Measurements from ENCODE around the gene ZSWIM5.
"Not testable (repeated sequence)": the region's sequence is repeated elsewhere in the genome, so short reads cannot be mapped to it uniquely, and the experiment has no call there.

ZSWIM5 gene

GRCh38 chr1:45013551-45014209 lies 192.7 kb downstream of the ZSWIM5 start:
- intact Hi-C loops (cut with DNase I): loop anchor here (2.0 to 10.0 kb wide), 3 partner anchors 191 to 479 kb away; partner anchors contain the start of genes TESK2 and ZSWIM5

GRCh38 chr1:45012639-45013278 lies 193.6 kb downstream of the ZSWIM5 start:
- intact Hi-C loops (cut with DNase I): loop anchor here (2.0 to 10.0 kb wide), 3 partner anchors 192 to 480 kb away; partner anchors contain the start of genes TESK2 and ZSWIM5
- peak; percentile 38 to 89 (median 69) for DNase-seq

More at GRCh38 chr1:45013551-45014209, 192.7 kb downstream of the ZSWIM5 start:
- DNase-seq: peak in 2 of 42 donors; percentile 29 to 31

- DNase-seq: peak; percentile 86 to 98 (median 94)
- intact Hi-C loops (cut with DNase I): loop anchor here (2.0 to 10.0 kb wide), 3 partner anchors 193 to 480 kb away; partner anchors contain the start of genes TESK2 and ZSWIM5
Measured at GRCh38 chr1:45011837-45012638, 194.4 kb downstream of the ZSWIM5 start, which contains the start of gene UROD. TSS of gene UROD (plus strand) at chr1:45012254. CDS start at chr1:45012266, 12 bp downstream.

GRCh38 chr1:45010855-45011811 lies 195.3 kb downstream of the ZSWIM5 start, which contains the start of gene HECTD3:
TSS of gene HECTD3 (minus strand) at chr1:45011324. CDS start at chr1:45011257, 67 bp downstream.
- intact Hi-C loops (cut with DNase I): loop anchor here (5.0 to 10.0 kb wide), 2 partner anchors 194 to 481 kb away; partner anchors contain the start of genes TESK2 and ZSWIM5
- peak; percentile 75 to 96 (median 90) for DNase-seq

- DNase-seq: peak in 20 of 42 donors; percentile 8 to 54 (median 40)
- intact Hi-C loops (cut with DNase I): loop anchor here (5.0 to 10.0 kb wide), 3 partner anchors 175 to 482 kb away; partner anchors contain the start of genes TESK2 and ZSWIM5
Measured at GRCh38 chr1:45009956-45010854, 196.2 kb downstream of the ZSWIM5 start.

- DNase-seq: peak in 2 of 42 donors; percentile 13 to 20
- intact Hi-C loops (cut with DNase I): loop anchor here (10.0 kb wide), 1 partner anchor 175 kb away; no protein-coding TSS in a partner anchor
Measured at GRCh38 chr1:45009296-45009865, 197.0 kb downstream of the ZSWIM5 start.

GRCh38 chr1:45008516-45008915 lies 197.9 kb downstream of the ZSWIM5 start:
- peak in 2 of 42 donors; percentile 14 to 24 for DNase-seq
- intact Hi-C loops (cut with DNase I): loop anchor here (10.0 kb wide), 1 partner anchor 174 kb away; no protein-coding TSS in a partner anchor

- intact Hi-C loops (cut with DNase I): loop anchor here (10.0 kb wide), 1 partner anchor 173 kb away; no protein-coding TSS in a partner anchor
- DNase-seq: peak in 1 of 42 donors; percentile 6
Measured at GRCh38 chr1:45008076-45008475, 198.3 kb downstream of the ZSWIM5 start.

GRCh38 chr1:45007311-45007710 lies 199.1 kb downstream of the ZSWIM5 start:
- intact Hi-C loops (cut with DNase I): loop anchor here (10.0 kb wide), 1 partner anchor 173 kb away; no protein-coding TSS in a partner anchor
- DNase-seq: peak in 1 of 42 donors; percentile 25

GRCh38 chr1:45005761-45006160 lies 200.6 kb downstream of the ZSWIM5 start:
- peak in 1 of 42 donors; percentile 26 for DNase-seq
- intact Hi-C loops (cut with DNase I): loop anchor here (10.0 kb wide), 1 partner anchor 171 kb away; no protein-coding TSS in a partner anchor

GRCh38 chr1:45004281-45004920 lies 202.0 kb downstream of the ZSWIM5 start:
- intact Hi-C loops (cut with DNase I): loop anchor here (10.0 kb wide), 1 partner anchor 170 kb away; no protein-coding TSS in a partner anchor
- DNase-seq: no peak

- intact Hi-C loops (cut with DNase I): loop anchor here (10.0 kb wide), 1 partner anchor 169 kb away; no protein-coding TSS in a partner anchor
- peak in 1 of 42 donors; percentile 24 for DNase-seq
Measured at GRCh38 chr1:45003741-45004140, 202.7 kb downstream of the ZSWIM5 start.

GRCh38 chr1:45002650-45003645 lies 203.5 kb downstream of the ZSWIM5 start:
- intact Hi-C loops (cut with DNase I): loop anchor here (10.0 kb wide), 1 partner anchor 168 kb away; no protein-coding TSS in a partner anchor

GRCh38 chr1:45001576-45001975 lies 204.8 kb downstream of the ZSWIM5 start:
- DNase-seq: not testable (repeated sequence)
- intact Hi-C loops (cut with DNase I): loop anchor here (10.0 kb wide), 1 partner anchor 167 kb away; no protein-coding TSS in a partner anchor

More at GRCh38 chr1:45002650-45003645, 203.5 kb downstream of the ZSWIM5 start:
- DNase-seq: peak in 1 of 42 donors; percentile 31

Measured in head of caudate nucleus (tissue), 42 donors.